T-helper 1 cell (primary cell): ENCODE data around the gene RCE1.
A peak's percentile ranks its signal among the peaks of the same experiment; 100 is the strongest.

ENCODE experiments used
- DNase-seq, 5 donors: peaks; one replicate each; pipeline ENCODE4 v3.0.0-alpha.2; 2012 to 2020

RCE1 gene

DNA sequence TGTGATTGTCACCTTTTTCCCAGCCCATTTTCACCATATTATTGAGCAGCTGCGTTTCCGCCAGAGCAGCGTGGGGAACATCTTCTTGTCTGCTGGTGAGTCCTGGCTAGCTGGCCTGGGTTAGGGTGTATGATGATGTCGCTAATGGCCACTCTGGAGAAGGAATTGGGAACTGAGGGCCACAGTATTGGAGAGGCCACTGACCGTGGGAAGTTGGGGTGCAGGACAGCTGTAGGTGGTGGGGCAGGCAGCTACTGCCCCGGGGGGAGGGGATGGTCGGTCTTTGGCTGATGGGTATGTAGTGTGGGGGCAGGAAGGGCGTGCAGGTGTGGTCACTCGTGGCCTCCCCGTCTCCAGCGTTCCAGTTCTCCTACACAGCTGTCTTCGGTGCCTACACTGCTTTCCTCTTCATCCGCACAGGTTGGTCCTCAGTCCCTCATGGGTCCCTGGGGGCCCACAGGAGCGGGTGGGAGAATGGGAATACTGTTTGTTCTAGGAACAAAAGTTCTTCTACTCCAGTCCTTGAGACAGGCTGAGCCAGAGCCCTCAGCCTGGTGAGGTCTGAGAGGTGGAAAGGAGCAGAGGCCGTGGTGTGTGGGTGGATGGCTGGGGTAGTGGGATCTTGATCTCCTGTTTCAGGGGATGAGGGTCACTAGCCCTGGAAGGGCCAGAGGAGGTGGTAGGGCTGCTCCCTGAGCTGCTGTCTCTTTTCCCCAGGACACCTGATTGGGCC lies 2.1 kb downstream of the RCE1 start:
- no peak for DNase-seq

DNA sequence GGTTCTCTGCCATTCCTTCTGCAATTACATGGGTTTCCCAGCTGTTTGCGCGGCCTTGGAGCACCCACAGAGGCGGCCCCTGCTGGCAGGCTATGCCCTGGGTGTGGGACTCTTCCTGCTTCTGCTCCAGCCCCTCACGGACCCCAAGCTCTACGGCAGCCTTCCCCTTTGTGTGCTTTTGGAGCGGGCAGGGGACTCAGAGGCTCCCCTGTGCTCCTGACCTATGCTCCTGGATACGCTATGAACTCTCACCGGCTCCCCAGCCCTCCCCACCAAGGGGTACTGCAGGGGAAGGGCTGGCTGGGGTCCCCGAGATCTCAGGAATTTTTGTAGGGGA lies 2.6 kb downstream of the RCE1 start:
- DNase-seq = no peak

DNA sequence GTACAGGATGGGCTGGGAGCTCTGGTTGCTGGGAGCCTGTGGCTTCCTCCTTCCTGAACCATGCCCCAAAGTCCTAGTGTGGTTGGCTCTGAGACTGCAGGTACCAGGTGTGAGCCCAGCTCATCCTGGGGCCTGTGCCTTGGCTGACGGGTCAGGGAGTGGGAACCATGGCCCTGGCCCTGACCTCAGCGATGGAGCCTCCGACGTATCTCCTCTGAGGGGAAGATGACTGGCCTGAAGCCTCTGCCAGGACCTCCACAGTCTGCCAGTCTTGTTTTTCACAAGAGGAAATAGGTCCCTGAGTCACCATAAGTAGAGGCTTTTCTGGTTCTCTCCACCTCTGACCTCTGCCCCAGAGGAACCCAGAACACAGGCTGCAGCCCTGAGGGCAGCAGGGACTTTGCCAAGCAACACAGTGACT lies 3.4 kb downstream of the RCE1 start:
- DNase-seq = no peak

DNA sequence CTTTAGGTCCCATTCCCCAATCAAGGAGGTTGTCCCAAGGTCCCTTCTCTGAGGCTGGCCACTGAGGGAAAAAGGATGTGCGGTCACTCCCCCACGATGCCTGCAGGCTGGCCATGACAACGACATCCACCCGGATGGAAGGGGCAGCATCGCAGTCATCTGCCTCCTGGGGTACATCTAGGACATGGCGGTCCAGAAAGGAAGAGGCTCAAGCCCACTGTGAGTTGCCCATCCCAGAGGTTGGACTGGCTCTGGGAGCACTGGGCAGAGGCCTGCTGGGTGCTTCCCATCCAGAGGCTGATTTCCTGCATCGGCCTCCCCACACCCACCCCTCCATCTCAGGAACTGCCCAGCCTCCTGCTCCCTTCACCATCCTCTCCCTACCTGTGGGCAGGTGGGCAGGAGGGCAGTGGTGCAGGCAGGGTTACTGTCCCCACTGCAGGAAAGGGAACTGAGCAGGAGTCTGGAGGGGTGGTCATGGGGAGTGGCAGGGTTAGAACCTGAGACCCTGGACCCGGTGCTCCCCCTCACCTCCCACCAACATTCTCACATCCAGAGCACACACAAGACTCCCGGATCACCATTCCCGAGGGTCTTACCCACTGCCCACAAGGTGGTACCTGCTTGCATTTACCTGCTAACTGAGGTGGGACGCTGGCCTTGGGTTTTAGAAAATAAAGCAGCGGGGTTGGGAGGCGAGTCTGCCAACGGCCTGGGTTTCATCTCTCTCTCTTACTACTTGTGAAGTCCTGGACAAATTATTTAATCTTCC lies 4.4 kb downstream of the RCE1 start:
- DNase-seq = no peak

DNA sequence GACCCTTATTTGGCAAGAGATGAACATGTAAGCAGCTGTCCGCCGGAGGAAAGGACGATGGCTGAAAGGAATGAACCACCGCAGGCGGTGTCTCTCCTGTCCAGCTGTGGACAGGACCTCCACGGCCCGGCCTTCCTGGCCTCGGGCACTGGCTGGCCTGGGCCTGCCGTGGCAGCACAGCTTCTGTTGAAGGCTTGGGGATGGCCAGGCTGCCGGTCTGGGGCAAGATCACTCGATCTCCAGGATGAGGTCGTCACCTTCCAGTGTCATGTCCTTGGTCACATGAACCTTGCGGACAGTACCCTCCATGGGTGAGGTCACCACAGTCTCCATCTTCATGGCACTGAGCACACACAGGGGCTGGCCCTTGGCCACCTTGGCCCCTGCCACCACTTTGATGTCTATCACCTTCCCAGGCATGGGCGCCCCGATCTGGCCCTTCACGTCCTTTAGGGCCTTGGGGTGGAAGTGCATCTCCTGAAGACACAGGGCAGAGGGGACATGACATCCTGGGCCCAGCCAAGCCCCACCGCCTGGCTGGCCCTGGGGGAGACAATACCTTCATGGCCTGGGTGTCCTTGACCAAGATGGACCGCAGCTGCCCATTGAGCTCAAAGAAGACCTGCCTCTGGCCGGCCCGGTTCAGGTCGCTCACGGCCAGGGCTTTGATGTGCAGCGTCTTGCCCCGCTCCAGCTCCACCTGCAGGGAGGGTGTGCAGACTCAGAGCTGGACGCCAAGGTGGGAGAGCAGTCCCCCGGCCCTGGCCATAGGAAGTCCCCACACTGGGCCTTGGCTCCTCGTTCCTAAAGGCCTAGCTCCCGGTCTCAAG lies 5.6 kb downstream of the RCE1 start:
- DNase-seq = no peak

DNA sequence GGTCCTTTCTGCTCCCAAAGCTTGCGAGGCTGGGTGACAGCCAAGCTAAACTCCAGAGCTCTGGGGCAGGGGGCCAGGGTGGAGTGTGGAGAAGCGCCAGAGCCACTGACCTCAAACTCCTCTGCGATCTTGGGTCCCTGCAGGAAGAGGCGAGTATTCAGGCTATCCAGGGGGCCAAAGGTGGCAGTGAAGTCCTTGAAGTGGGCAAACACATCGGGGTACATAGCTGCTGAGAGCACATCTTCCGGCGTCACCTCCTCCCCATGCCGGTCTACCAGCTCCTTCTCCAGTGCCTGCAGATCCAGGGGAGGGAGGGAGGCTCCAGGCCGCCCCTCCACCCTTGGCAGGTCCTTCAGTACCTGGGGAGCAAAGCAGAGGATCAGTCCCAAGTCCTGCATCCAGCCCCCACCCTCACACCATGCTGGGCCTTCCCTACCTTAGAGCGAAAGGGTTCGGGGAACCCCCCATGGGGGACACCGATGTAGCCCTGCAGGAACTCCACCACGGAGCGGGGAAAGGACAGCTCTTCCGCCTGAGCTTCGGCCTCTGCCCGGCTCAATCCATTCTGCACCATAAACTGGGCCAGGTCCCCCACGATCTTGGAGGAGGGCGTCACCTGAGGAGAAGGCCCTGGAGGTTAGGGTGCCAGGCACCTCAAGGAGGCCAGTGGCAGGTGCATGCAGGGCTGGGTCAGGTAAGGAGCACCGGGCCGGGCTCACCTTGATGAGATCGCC lies 6.4 kb downstream of the RCE1 start:
- no peak for DNase-seq

DNA sequence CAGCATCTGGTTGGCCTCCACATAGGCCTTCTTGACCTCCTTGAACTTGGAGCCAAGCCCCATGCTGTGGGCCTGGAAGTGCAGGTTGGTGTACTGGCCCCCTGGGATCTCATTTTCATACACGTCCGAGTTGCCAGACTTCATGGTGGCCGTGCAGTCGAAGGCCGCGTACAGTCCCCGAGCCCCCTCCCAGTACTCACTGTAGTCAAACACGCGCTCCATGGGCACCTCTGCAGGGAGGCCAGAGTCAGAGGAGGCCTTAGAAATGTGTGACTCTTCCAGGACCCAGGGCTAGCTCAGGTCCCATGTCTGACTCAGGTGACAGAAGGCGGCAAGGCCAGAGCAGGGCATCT lies 7.0 kb downstream of the RCE1 start:
- peak in 1 of 5 donors; percentile 10 for DNase-seq

DNA sequence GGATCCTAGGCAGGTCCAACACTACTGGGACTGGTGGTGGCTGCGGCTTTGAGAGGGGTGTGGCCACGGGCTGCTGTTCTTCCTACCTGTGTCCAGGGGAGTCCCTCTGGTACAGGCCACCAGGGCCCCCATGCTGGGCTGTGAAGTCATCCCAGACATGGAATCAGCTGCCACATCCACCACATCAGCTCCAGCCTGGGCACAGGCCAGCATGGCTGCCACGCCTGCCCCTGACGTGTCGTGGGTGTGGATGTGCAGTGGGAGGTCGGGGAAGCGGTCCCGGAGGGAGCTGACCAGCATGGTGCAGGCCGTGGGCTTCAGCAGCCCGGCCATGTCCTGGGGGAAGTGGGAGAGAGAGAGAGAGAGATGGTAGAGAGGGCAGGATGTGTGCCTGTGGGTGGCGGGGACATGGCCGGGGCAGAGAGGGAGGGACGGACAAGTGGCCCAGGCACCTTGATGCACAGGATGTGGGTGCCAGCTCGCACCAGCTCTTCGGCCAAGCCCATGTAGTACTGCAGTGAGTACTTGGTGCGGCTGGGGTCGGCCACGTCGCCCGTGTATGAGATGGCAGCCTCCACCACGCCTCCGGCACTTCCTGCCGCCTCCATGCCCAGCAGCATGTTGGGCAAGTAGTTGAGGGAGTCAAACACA lies 7.5 kb downstream of the RCE1 start:
- DNase-seq = peak in 1 of 5 donors; percentile 9

DNA sequence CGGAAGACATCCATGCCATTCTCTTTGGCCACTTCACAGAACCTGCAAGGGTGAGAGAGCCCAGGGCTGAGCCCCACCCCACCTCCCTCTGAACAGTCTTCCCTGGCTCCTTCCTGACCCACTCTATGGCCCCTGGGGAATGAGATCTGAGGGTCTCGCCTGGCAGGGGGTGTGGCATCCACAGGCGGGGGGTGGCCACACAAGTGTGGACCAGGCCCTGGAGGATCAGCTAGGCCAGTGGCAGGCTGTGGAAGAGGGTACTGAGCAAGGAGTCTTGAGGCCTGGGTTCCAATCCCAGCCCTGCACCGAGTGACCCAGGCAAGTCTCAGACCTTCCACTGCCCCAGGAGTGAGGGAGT lies 8.0 kb downstream of the RCE1 start:
- peak in 1 of 5 donors; percentile 7 for DNase-seq

DNA sequence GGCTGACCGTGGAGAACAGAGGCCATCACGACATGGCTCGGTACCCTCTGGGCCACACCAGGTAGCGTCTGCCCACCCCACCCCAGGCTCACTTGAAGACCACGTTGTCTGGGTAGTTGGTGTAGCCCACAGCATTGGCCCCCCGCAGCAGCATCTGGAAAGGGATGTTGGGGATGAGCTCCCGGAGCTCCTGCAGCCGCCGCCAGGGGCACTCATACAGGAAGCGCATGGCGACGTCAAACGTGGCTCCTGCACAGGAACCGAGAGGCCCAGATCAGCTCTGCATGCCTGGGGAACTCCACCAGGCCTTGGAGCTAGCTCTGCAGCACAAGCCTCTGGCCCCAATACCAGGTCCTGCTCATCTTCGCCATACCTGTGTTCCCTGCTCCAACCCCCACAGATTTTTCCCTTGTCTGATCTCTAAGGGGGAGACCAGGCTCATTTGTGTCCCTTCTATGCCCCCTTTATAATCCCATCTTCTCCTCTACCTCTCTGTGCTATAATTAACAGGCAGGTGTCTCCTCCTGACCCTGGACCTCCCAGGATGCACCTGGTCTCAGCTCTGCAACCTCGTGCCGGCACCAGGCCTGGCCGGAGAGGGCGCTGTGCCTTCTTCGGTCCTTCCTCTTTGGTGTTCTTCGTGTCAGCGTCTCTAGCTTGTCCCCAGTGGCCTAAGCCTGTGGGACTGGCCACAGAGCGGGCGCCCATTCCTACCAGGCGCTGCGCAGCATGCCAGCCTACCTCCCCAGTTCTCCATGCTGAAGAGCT lies 8.6 kb downstream of the RCE1 start:
- peak in 2 of 5 donors; percentile 8 to 45 for DNase-seq

DNA sequence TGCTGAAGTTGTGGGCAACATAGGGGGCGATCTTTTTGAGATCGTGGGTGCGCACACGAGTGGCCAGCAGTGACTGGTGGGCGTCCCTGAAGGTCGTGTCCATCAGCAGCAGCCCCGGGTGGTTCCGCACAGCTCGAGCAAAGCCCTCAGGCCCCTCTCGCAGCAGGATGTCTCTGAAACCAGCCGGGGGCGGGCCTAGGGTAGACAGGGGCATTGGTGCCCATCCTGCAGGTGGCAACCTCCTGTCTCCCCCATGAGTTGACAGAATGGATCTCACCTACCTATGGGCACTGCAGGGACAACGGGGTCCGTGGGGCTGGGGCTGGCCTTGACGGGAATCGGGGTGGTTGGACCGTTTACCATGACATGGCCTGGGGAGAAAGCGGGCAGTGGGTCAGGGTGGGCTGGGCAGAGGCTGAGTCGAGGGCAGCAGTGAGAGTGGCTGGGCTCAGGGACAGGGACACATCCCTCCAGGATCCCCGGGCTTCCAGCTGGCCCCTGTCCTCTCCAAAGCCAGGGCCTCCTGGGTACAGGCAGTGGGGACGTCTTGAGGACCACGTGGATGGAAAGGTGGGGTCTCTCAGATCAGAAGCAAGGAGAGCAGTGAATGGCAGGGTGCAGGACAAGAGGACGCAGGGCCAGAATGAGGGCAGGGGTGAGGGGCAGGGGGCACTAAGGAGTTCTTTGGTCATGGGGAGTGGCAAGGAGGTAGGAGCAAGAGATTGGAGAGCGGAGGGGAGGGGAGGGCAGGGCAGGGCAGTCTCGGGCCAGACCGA lies 9.4 kb downstream of the RCE1 start:
- DNase-seq = peak in 1 of 5 donors; percentile 5

DNA sequence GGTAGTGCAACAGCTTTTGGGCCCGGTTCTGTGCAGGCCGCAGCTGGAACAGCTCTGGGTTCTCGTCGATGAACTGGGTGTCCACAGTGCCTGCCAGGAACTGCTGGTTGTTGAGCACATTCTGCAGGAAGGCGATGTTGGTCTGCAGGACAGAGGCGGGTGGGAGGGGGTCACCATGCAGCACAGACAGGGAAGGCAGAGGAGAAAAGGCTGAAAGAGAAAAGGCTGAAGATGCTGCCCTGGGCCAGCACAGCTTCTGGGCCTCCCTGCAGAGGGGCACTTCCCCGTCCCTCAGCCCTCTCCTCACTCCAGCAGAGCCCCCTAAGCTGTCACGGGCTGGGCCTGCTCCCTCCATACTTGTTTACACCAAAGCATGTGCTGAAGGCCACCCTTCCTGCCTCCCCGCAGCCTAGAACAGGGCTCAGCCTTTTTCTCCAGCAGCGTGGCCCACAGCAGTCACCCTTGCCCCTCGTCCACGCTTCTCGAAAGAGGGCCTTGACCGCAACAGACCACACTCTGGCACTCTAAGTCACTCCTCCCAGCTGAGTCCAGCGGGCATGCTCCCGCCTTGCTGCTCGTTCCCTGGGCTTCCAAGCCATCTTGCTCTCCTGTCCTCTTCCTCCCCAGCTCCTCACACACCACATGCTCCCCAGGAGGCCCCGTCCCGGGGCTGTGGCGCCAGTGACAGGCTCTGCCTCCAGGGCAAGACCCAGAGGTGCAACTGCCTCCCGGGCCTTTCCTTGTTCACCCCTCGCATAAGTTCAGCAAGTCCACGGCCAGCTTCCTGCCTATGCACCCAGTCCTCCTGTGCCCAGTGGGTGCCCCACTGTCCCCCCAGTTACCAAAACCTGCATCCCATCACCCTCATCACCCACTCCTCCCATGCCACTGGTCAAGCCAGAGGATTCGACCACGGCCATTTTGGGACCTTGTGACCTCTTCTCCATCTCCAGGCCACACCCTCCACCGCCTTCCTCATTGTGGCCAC lies 10.3 kb downstream of the RCE1 start:
- DNase-seq = peak in 1 of 5 donors; percentile 7

DNA sequence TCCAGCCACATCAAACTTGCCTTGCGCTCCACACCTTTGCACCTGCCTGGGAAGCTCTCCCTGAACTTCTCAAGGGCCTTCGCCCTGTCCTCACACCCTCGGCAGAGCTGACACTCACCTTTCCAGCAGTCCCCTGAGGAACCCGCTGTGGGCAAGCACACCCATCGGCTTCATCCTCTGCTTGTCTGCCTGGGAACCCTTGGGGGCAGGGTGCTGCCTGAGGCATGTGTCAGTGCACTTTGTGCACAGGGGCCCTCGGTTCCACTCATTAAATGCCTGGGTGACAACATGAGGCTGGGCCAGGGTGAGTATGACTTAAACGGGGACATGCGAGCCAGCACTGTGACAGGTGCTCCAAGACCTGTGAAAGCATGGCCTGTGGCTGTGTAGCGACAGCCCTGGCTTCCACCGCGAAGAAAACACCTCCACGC lies 11.0 kb downstream of the RCE1 start:
- peak in 1 of 5 donors; percentile 8 for DNase-seq

DNA sequence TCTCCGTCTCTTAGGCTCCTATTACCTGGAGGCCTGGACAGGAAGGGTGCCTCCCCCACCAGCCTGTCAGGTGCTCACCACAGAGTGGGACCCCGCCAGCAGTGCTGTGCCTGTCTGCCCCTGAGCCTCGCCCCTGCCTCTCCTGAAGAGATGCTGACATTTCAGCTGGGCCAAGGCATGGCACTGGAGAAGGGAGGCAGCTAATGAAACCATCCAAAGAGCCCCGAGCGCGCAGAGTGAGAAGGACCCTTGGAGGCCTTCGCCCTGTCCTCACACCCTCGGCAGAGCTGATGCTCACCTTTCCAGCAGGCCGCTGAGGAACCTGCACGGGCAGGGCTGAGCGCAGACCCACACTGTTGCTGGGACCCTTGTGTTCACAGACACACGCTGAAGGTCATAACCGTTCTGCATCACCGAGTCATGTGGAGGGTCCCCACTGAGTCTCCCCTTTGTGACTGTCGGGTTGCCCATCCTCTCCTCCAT lies 11.5 kb downstream of the RCE1 start:
- DNase-seq = no peak

DNA sequence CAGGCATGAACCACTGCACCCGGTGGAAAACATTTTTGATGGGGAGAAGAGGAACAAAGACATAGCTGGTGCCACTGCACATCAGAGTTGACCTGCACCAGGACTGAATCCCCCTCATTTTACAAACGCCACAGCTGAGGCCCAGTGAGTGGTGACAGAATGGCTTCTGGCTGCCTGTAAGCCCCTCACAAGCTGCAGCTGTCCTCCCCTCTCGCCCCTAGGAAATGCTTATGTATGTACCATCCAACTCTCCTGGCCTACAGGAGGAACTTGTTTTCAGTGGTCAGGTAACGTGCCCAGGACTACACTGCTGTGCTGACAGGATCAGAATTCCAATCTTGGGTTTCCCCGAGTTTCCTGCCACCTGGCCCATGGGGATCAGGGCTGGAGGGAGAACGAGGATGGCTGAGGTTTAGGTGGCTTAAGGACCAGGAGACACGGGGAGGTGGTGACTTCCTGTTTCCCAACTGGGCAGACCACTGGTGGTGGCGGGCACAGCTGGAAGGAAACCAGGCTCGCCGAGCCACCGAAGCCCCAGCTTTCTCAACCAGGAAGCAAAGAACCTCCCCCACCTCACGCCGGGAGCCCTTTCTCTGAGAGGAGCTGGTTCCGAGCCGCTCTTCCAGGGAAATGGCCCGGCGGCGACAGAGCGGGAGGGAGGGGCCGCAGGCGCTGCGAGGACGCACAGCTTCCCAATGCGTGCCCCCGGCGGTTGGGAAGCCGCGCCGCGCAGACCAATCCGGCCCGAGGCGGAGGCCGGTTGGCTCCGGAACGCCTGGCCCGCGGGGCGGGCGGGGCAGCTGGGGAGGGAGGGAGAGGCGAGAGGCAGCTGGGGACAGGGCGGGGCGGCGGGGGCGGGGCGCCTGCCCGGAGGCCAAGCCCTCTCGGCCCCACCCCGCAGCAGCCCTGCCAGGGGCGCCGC lies 12.6 kb downstream of the RCE1 start:
- peak; percentile 65 to 88 (median 70) for DNase-seq

DNA sequence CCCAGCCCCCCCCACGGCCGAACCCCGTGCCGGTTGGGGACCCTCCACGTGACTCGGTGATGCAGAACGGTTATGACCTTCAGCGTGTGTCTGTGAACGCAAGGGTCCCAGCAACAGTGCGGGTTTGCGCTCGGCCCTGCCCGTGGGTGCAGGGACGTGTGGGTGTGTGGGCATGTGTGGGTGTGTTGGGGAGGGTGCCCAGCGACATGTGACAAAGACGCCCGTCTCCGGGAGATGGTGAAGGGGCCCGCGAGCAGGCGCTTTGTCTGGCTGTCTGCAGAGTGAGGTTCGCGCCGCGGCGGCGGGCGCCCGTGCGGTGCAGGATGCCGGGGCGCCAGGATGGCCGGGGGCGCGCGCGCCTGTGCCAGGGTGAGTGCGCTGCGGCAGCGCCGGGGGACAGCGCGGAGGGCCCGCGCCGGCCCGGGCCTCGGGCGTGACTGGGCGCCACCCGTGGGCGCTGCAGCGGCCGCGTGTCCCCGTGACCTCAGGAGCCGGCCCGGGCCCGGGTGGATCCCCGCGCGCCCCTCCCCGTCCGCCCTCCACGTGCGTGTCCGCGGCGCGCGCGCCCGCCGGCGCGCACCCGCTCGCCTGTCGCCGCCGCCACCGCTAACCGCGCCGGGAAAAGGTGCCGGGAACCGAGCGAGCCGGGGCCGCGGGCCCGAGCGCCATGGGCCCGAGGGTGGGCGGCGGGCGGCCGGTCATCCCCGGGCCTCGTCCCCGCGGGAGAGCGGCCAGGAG lies 13.4 kb downstream of the RCE1 start, which contains the start of gene LRFN4:
TSS of gene LRFN4 (plus strand) at position 569 of the 738 bp plus-strand sequence. CDS start 681 bp downstream, outside the sequence.
- DNase-seq = peak in 3 of 5 donors; percentile 43 to 57 (median 55)
